ENCODE measurements around the gene NUP35.

The NUP35 gene

DNA sequence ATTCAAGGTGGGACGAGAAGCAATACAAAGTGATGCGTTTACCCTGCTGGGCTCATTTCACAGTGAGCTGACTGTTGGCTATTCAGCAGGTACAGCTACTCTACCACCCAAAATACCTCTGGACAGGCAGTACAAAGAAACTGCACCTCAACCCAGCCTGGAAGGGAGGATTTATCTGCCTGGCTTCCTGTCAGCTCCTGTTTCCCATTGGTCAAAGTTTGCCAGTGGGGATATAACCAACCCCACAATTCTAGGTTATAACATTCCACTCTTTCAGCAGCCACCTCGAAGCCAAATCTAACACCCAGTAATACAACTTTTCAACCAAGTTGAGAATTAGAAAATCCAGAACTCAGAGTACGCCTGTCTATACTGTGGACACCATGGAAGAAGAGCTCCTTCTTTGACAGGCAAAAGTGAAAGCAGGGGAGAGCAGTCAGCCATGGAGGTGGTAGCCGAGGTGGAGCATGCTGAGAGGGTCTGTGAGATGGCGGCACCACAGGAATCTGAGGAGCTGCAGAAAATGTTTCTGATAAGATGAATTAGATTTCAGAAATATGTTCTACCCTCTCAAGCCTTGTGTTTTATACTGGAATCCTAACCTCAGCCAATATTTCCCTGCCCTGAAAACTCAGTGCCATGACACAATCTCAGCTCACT lies 34.9 kb upstream of the NUP35 start:
- TF ChIP-seq, protein P1, sequence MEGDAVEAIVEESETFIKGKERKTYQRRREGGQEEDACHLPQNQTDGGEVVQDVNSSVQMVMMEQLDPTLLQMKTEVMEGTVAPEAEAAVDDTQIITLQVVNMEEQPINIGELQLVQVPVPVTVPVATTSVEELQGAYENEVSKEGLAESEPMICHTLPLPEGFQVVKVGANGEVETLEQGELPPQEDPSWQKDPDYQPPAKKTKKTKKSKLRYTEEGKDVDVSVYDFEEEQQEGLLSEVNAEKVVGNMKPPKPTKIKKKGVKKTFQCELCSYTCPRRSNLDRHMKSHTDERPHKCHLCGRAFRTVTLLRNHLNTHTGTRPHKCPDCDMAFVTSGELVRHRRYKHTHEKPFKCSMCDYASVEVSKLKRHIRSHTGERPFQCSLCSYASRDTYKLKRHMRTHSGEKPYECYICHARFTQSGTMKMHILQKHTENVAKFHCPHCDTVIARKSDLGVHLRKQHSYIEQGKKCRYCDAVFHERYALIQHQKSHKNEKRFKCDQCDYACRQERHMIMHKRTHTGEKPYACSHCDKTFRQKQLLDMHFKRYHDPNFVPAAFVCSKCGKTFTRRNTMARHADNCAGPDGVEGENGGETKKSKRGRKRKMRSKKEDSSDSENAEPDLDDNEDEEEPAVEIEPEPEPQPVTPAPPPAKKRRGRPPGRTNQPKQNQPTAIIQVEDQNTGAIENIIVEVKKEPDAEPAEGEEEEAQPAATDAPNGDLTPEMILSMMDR (IDR thresholded peaks at IDR 0.05; ENCODE audit: low read depth, low read length): no peak
- H3K4me3 ChIP-seq (ENCODE audit: low read depth, low read length): no peak overlapping the region
- in situ Hi-C loops (cut with HindIII; ENCODE audit: low sequenced_read_pairs): no loop called here
- DNase-seq (ENCODE audit: low read depth, low spot score): no peak

DNA sequence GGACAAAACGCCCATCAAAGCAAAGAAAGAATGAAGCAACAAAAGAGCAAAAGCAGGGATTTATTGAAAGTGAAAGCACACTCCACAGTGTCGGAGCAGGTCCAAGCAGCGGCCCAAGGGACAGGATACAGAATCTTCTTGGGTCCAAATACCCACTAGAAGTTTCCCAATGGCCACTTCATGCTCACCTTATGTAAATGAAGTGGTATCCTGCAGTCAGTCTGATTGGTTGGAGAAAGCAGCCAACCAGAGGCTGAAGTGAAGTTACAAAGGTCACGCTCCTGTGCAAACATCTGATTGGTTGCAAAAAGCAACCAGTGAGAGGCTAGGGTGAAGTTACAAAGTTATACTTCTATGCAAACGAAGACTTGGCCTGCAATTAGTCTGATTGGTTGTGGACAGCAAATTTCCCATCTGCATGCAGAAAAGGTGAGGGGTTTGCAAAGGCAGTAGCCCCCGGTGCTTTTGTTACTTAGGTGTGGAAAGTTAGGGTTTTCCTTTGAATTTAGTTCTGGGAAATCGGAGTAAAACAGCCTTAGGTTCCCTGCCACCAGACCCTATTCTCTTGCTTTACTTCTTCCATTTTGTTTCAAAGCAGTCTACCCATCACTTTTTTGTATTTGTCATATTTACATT lies 32.8 kb upstream of the NUP35 start:
- no peak for DNase-seq (ENCODE audit: low read depth, low spot score)
- TF ChIP-seq, protein P1 (IDR thresholded peaks at IDR 0.05; ENCODE audit: low read depth, low read length): no peak
- in situ Hi-C loops (cut with HindIII; ENCODE audit: low sequenced_read_pairs): no loop called here

DNA sequence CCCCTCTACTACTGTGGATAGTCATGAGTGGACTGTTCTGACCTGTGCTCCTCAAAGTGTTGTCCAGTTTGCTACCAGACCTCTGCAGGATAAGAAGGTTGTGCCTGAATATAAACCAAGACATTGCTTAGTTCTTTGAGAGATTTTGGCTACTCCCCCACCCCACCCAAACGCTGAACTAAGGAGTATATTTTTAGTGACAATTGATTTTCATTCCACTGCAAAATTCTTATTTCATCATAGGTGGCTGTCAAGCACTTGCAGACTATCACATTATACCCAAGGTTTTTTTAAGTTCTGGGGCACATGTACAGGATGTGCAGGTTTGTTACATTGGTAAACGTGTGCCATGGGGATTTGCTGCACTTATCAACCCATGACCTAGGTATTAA lies 32.3 kb upstream of the NUP35 start:
- TF ChIP-seq, protein P1 (IDR thresholded peaks at IDR 0.05; ENCODE audit: low read depth, low read length): no peak
- in situ Hi-C loops (cut with HindIII; ENCODE audit: low sequenced_read_pairs): no loop called here
- no peak for DNase-seq (ENCODE audit: low read depth, low spot score)
- H3K4me3 ChIP-seq (ENCODE audit: low read depth, low read length): no peak overlapping the region

More for the DNA sequence above, 32.8 kb upstream of the NUP35 start:
- no peak overlapping the region for H3K4me3 ChIP-seq (ENCODE audit: low read depth, low read length)

DNA sequence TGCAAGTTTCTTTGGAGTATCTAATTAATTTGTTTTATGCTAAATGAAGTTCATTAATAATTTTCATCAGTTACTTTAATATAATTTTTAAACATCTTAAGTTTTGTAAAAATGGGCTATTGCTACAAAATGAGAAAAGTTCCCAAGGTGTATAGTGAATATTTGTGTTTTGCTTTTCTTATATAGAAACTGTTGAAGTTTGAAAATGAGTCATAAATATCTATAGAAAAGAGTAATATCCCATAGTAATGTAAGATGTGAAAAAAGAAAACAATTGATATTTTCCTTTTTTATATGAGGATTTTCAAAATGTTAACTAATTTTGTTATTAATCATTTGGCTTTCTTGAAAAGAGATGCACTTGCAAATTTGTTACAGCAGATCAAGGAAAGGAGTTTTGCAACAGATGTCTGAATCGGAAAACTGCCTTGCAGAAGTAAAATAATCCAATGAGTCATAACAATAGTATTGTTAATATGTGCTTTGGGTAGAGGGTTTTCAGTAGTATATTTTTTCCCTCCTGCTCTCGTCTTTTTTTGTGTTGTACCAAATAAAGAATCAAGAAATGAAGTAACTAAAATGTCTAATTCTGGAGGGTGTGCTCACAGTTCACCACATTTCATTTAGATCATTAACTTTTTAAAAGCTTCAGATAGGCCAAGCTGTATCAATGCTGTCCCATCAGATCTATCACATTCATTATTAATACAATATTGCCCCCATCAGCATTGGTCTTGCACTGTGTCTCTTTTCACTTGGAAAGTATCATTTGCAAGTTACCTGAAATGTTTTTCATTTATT lies 30.2 kb upstream of the NUP35 start:
- no peak overlapping the region for H3K4me3 ChIP-seq (ENCODE audit: low read depth, low read length)
- TF ChIP-seq, protein P1 (IDR thresholded peaks at IDR 0.05; ENCODE audit: low read depth, low read length): peak; percentile 21
- in situ Hi-C loops (cut with HindIII; ENCODE audit: low sequenced_read_pairs): no loop called here
- DNase-seq (ENCODE audit: low read depth, low spot score): peak; percentile 56

DNA sequence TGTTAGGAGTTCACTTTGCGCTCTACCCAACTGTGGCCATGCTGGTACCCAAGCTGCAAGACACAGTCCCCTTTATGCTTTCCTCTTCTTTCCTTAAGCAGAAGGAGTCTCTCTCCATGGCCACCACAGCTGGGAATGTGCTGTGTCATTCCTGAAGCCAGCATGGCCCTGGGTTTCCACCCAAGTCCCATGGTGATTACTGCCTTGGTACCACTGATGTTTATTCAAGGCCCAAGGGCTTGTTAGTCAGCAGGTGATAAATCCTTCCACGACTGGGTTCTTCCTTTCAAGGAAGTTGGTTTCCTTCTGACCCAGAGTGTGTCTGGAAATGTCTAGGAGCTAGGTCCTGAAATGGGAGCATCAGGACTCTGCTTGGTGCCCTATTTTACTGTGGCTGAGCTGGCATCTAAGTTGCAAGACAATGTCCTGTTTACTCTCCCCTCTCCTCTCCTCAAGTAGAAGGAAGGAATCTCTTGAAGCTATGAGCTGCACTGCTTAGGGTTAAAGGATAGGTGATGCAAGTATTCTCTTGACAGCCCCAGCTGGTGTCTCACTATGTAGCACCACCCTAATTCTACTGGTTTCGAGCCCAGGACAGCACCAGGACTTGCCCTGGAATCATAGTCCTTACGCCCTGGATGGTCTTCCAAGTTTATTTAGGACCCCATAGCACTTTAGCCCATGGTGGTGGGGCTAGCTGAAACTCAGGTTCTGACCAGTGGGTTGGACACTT lies 18.7 kb upstream of the NUP35 start:
- H3K4me3 ChIP-seq (ENCODE audit: low read depth, low read length): no peak overlapping the region
- TF ChIP-seq, protein P1 (IDR thresholded peaks at IDR 0.05; ENCODE audit: low read depth, low read length): no peak
- DNase-seq (ENCODE audit: low read depth, low spot score): peak; percentile 8
- in situ Hi-C loops (cut with HindIII; ENCODE audit: low sequenced_read_pairs): no loop called here

DNA sequence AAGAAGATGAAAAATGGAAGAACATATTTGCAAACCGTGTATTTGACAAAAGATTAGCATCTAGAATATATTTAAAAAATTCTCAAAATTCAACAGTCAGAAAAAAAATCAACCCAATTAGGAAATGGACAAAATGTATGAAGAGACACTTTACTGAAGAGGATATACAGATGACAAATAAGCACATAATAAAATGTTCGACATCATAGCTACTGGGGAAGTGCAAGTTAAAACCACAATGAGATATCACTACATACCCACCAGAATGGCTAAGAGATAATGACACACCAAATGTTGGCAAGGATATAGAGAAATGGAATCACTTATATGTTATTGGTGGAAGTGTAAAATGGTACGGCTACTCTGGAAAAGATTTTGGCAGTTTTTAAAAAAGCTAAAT lies 11.7 kb upstream of the NUP35 start:
- TF ChIP-seq, protein P1 (IDR thresholded peaks at IDR 0.05; ENCODE audit: low read depth, low read length): no peak
- H3K4me3 ChIP-seq (ENCODE audit: low read depth, low read length): no peak overlapping the region
- no peak for DNase-seq (ENCODE audit: low read depth, low spot score)
- in situ Hi-C loops (cut with HindIII; ENCODE audit: low sequenced_read_pairs): no loop called here
